ENCODE measurements around the gene PHACTR1.
"Not testable (repeated sequence)": the region's sequence is repeated elsewhere in the genome, so short reads cannot be mapped to it uniquely, and the experiment has no call there.

The PHACTR1 gene

DNA sequence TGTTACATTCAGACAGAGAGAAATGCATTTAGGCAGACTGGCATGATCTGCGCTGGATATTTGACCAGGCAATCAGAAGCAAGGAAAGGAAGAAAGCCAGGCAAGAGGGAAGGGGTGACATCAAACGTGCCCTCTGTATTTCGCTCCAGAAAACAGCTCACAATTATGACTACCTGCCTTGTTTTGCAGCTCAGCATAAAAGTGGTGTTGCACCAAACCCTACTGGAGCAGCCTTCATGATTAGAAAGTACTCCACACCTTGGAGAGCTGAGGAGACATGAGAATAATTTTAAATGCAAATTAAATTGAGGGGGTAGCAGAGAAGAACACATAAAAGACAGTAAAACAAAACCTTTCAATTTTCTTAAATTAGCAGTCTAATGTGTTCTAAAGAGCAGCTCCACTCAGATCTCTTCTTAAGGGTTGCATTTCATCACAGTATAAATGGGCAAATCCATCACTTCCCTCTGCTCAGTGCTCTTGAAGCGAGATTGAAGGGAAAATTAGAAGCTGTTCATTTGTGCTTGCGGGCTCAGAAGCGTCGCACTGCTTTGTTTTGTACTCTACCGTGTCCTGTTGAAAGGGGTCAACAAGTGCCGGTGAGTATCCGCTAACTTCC lies at the start of gene PHACTR1:
TSS of gene PHACTR1 (plus strand) at position 470 of the 619 bp plus-strand sequence.
- no peak for DNase-seq

DNA sequence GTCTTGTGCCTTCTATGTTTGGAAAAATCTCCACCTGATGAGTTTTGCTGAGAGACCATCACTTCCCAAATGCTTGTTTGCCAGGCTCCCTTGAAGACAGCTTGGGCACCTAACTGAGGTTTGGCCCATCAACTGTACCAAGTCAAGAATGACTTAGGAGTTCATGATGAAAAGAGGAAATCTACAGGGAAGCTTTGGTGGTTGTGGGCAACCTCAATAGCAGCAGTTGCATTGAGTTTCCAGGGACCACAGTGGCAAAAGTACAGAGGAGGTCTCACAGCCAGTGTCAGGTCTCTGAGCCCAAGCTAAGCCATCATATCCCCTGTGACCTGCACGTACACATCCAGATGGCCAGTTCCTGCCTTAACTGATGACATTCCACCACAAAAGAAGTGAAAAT lies 49.7 kb upstream of the PHACTR1 start:
- no peak for DNase-seq

DNA sequence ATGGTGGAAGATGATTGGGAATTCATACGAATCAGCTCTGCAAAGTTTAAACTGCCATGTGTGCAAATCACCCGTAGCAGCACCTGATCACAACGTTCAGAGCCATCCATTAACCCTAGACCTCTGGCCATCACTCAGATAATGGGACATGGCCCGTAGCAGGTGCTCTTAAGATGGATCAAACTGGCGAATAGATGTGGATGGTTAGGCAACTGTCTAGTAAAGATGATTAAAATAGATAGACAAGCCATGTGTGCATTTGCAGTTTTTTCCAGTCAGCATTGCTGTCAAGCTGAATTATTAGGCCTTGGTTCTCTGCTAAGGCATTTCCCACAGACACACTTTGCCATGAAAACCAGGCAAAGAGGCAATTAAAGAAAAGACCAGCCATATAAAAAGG lies 40.6 kb upstream of the PHACTR1 start:
- DNase-seq: no peak

DNA sequence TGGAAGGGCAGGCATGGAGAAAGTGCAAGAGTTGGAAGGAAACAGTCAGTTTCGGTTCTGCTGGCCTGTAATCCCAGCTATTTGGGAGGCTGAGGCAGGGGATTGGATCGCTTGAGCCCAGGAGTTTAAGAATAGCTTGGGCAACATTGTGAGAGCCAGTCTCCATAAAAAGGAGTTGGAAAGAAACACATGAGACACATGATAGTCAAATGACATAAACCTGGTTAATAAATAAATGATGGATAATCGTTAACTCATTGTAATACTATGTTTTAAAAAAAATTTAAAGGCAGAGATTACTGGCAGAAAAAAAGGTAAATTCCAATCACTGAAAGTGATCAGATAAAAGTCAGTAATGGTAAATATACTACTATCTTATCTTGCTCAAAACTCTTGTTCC lies 37.2 kb upstream of the PHACTR1 start:
- DNase-seq: no peak

DNA sequence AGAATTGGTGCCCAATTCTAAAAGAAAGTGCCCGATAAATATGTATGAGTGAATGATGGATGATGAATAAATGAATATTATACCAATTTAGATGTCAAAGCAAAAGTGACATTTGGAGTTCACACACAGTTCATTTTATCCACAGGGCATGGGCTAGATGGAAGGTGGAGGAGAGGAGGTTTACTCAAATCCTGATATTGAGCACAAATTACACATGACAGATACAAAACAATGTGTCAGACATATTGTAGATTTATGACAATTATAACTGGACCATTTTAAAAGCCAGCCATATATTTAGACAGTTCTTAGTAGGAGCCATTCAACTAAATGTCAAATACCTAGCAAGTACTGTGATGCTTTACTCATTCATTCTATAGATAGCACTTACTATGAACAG lies 23.4 kb upstream of the PHACTR1 start:
- no peak for DNase-seq

DNA sequence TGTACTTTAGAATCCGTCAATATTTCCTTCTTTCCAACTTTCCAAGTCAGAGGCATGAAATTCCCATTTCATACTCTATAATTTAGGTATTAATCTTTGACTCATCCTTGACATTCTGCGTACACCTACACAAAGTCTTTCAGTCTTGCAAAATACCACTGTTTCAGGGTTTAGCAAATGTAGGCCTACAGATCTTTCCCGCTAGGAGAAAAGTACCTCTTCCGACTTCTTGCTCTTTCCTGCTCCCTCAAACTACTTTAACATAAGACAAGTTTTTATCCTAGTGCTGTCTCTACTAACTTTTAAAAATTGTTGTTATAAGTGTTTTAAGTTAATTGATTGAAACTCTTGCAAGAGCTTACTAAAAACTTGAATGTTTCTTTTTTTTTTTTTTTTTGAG lies 18.3 kb upstream of the PHACTR1 start:
- DNase-seq: no peak

DNA sequence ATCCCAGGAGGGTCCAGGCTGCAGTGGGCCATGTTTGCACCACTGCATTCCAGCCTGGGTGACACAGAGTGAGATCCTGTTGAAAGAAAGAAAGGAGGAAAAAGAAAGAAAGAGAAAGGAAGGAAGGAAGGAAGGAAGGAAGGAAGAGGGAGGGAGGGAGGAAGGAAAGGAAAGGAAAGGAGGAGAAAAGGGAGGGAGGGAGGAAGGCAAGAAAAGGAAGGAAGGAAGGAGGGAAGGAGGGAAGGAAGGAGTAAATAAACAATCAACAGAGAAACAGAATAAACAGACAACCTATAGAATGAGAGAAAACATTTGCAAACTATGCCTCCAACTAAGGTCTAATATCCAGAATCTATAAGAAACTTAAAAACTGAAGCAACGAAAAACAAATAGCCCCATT lies 11.6 kb upstream of the PHACTR1 start:
- DNase-seq: no peak

DNA sequence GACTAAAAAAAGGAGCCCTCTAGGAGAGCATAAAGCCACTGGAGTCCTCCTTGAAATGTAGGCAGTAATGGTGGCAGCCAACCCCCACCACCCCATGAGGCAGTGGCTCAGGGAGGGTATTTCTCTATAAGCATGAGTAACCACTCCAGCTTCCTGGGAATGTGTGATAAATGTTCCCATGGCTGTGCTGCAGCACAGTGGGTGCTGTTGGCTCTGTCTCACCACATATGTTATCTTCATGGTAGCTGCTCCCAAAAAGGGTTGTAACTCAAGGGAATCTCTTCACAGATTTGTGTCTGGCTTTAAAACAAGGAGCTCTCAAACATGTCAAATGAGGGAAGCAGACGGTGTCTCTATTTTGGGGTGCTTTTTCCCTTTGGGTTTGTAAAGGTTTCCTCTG lies 7.5 kb upstream of the PHACTR1 start:
- no peak for DNase-seq

DNA sequence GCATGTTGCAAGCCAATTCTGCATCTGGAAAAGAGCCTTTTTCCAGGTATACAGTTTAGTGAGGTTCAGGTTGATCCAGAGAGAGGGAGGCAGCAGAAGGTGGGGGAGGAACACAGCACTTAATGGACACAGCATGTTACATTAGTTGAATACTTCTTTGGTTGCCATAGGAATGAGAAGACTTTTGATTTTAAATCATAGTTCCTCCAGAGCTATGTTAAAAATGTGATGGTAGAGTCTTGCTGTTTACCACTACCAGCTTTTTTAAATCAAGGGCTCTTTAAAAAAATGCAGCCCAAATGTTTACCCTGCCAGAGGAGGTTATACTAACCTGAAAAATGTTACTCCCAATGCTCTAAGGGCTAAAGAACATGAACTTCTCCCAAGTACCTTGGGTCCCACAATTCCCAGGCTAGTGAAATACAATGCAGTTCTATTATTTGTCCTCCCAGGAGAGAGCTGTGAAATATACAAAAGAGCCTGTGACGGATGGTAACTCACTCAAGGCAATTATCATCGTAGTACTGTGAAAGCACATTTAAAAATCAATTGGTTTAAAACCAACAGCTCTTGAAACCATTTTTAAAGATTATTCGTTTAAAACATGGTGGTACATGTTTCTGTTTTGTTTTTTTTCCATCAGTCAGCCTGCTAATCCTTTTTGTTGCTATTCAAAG lies 6.9 kb upstream of the PHACTR1 start:
- no peak for DNase-seq

DNA sequence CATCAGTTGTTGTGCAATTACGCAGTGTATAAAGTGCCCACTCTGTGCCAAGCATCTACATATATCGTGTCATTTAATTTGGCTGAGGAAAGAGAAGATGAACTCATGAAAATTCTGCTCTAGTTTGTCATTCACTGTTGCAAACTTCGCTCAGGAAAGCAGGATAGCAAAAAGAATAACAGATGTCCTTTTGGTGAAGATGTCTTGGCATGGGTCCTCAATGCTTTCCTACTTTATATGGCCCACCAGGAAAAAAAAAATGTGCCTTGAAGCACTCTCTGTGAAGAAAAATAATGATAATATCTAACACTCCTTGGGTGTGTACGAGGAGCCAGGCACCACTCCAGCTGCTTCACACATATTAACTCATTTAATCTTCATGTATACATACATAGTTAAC lies 5.6 kb upstream of the PHACTR1 start:
- no peak for DNase-seq

DNA sequence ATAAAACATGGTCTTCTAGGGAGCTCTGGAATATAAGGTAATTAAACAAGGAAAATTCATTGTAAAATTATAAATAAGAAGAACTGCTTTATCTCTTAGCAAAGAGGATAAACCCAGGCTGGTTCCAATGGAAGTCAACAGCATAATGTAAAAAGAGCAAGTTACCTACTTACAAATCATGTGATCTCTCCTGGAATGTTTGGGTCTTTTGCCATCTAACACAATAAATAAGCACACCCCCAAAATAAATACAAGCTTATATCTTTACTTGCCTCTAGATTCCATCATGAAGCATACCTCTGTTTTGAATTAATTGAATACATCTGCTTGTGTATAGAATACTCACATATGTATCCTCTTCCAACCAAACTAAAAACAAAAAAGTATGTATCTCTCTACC lies 2.5 kb upstream of the PHACTR1 start:
- DNase-seq: no peak

DNA sequence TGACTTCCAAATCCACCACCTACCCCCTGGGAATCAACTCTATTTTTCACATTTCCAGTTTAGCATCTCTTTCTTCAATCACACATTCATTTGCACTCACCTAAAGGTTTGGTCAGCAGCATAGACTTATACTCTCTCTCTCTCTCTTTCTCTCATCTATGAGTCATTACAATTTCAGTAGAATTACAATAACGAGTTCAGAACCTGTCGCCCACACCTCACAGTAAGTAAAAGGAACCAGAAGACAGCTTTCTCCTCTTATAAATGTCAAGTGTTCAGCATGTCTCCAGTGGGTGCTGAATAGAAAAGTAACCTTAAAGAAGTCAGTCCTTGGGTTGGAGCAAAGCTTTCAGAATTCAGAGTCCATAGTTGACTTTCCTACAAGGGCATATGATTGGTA lies 1.1 kb upstream of the PHACTR1 start:
- DNase-seq: no peak

DNA sequence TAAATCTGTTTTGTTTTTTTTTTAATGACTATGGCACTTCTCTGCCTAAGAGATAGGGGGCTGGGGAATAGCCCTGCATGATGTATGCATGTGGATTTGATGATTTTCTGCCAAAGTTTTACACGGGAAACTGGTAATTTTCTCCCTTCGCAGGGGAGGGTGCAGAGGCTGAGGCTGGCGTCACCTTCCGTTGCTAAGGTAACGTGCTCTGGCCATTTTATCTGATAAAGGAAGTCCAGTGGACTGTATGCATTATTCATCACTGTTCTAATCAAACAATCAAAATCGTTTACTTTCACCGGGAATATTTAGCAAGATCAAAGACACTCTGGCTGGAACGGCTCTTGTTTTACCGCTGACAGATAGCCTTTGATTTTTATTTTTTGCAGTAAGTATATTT lies 789 bp downstream of the PHACTR1 start:
- no peak for DNase-seq

DNA sequence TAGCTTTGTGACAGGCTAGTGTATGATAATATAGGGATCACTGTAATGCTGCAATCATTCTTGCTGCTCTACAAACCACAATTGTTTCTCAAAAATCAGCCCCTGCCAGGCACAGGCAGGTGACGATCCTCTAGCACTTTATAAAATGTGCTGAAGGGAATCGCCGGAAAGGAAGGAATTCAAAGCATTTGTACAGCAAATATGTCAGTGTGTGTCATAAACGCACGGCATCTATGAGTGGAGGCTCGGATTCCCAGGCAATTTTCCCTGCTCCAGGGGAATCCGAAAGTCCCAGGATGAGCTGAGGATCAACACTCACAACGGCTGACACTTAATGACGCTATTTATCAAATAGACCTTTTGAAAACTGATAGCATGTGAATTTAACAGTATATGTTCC lies 1.4 kb downstream of the PHACTR1 start:
- DNase-seq: no peak

DNA sequence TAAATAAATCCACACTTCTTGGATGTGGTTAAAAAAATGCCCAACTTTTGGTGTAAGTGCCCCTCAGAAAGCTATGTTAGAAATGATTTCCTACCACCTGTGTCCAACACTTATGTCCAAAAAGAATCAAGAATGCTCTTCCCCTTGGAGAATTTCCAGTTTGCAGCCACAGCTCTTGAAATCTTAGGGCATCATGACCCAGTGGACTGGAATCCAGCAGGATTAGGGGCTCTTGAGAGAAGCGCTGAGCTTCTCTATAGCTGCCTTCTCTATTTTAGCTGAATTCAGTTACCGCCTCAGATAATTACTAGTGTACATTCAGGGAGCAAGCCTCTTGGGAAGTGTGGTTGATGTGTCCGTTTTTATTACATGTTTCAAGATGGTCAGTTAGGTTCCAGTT lies 2.5 kb downstream of the PHACTR1 start:
- DNase-seq: no peak

DNA sequence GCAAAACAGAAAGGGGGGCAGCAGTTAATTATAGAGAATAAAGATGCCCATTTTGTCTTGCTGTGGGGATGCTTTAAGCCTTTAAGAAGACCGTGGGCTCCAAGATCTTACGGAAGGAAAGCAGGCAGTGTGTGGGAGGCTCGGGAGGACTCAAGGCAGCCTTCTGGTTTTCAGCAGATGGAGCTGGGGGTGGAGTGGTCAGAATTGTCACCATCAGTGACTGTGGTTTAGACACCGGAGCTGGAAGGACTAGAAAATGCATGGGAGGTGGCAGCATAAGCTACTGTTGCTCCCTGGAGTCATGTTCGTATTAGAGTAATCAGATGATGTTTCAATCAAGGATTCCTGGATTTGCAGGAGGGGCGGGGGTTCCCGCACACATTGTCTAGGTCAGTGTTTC lies 3.7 kb downstream of the PHACTR1 start:
- no peak for DNase-seq

DNA sequence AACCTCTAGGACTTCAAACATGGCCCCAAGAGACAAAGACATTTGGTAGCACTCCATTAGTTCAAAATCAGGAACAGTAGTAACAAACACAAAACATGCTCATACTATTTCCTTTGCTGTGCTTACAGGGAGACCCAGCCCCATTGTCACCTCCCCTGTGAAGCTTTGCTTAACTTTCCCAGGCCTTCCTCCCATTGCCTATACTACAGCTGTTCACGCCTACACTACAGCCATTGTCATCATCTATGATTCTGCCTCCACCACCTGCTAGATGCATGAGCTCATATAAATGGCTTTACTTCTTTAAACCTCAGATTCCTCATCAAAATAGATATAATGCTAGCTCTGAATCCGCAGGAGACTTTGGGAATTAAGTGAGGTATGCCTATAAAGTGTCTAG lies 8.7 kb downstream of the PHACTR1 start:
- DNase-seq: no peak

DNA sequence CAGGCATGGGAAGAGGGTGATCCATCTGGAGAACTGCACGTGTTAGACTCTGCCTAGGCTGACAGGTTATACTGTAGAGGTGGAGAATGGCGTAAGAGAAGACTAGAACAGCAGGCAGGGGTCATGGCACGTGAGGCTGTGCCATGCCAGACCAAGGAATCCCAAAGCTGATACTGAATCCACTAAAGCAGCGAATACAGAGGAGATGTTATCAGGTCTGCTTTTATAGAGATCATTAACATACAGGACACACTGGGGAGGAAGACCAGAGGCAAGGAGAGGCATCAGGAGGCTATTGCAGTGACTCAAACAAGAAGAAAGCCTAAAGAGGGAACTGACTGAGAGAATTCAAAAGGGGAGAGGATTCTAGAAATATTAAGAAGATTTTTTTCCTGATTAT lies 12.9 kb downstream of the PHACTR1 start:
- no peak for DNase-seq

DNA sequence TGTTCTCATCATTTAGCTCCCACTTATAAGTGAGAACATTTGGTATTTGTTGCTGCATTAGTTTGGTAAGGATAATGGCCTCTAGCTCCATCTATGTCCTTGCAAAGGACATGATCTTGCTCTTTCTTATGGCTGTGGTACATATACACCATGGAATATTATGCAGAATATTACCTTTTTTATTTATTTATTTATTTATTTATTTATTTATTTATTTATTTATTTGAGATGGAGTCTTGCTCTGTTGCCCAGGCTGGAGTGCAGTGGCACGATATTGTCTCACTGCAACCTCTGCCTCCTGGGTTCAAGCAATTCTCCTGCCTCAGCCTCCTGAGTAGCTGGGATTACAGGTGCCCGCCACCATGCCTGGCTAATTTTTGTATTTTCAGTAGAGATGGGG lies 14.2 kb downstream of the PHACTR1 start:
- not testable (repeated sequence) for DNase-seq

DNA sequence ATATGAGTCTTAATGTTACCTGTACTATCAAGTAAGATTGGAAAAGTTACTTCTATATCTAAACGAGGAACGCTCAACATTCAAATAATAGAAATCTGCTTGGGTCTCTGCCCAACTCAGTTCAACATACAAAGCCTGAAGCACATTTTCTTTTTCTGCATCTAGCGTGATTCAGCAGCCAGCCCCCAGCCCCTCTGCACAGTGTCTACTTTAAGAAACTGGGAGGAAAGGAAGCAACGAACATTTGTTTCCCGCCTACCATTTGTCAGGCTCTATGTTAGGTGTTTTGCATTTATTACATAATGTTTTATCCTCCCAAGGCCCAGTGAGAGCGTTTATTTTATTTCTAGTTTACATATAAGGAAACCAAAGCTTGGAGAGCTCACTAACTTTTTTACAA lies 17.3 kb downstream of the PHACTR1 start:
- no peak for DNase-seq

DNA sequence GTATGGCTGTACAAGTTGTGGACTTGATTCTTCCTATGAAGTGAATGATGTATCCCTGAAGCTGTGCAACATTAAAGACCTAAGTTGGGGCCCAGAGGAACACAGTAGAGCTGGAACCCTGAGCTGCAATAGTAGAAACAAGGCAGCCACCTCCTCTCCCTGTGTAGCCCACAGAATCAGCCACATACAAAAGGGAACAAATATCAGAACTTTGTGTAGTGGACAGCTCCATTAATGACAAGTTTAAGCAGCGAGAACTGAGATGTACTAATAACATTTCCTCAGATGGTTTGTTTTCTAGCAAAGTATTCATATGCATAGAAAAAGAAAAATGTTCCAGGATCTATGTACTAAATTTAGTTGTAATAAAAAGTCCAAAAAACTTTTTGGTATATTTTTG lies 19.2 kb downstream of the PHACTR1 start:
- no peak for DNase-seq

DNA sequence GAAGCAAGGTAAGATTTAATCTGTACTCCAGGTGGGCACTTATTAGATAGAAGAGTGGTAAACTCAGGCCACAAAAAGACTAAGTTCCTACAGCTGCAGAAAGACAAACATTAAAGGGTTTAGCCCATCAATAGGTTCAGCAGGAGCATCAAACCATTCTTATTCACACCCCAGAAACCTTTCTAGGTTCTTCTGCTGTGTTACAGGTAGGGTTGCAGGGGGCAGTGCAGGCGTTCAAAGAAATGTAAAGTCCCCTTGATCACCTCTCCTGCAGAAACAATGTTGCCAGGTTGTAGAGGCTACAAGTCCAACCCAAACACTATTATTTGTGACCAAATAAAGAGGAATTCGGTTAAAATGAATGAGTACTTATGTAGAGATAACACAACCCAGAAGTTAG lies 31.8 kb downstream of the PHACTR1 start:
- no peak for DNase-seq

DNA sequence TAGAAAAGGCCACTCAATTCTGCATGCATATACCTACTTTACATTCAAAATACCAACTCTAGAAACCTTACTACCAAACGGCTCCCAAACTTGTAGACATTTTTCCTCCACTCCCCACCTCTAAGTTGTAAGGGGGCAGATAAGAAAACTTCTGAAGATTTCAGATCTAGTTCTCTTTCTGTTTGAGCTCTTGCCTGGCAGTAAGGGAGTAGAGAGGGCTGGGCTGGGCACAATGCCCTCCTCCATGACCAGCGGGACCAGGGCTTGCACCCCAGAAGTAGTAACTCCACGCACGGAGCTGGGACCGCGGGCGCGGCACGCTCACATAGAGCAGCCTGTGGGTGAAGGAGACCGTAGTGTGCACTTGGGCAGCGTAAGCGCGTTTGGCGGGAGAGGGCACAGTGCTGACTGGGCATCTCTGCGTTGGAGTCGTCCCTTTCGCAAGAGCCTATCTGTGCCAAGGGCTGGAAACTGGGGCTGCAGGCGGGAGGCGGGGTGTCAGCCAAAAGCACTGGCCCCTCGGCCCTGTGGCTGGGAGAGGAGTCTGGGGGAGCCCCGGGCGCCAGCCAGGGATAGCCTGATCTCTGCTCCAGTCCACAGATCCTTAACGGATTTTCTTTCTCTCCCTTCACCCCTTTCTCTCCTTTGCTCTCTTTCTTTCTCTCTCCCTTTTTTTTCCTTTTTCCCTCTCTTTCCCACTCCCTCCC lies 32.4 kb downstream of the PHACTR1 start:
- DNase-seq: no peak

DNA sequence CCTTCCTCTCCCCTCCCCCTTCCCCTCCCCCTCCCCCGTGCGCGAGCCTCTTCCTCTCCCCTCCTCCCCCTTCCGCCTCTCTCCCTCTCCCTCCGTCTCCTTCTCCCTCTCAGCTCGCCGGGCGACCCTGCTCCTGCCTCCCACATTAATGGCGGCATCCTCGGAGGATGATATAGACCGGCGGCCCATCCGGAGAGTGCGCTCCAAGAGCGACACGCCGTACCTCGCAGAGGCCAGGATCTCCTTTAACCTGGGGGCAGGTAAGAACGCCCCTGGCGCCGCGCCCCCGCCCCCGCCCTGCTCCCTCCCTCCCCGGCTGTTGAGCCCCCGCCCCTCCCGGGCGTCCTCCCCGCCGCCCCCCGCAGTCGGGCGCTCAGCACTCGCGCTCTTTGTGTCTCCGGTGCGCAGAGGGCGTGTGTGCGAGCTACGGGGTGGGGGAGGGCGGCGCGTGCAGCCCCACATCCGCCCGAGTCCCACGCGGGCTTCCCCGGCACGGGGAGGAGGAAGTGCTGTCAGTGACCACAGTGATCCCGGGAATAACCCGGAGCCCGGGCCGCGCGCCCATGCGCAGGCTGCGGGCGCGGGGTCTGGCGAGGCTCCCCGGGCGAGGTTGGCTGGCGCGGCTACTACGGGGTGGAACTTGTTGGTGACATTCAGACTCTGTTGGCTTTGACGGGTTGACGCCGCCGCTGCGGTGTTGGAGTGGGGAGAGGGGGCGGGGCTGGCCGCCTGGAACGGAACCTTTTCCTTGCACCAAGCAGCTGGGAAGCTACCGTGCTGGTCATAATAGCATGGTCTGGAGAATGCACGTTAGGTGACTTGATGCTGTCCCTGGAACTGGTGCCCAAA lies 33.2 kb downstream of the PHACTR1 start:
- DNase-seq: no peak
